Left cardiac atrium (tissue), 4 donors: ENCODE results near the gene NHLH1. TPM values are rescaled to one million over a fixed set of nuclear protein-coding genes. Genes with fewer than 3 reads are reported as not detected.

ENCODE experiments used
- ATAC-seq, 2 donors: fragments of 200-7000 bp; cut with Tn5 transposase; one replicate each; pipeline ENCODE4 v1.9.1; 2020; ENCODE audit warnings: mild to moderate bottlenecking in 2 of 2, moderate library complexity in 2 of 2
- DNase-seq: peaks from one replicate; pipeline ENCODE4 v3.0.0-alpha.2; 2020
- intact Hi-C, 2 donors: fragments of 100-400 bp; cut with DNase I; formaldehyde crosslinking; loops; one replicate each; pipeline versions ENCODE4 v1.14.1 to v1.15.1; 2022 to 2023
- total RNA-seq, 2 donors: library from RNA; stranded (reverse); fragmentation: NEBNext Ultra II Directional; extraction: Animal tissue kit (Norgen Biotek cat#: 25700); gene quantifications; one replicate each; pipeline ENCODE4 v1.2.1, GENCODE V29; 2021
- donor health status: DM: no; HTN: yes; CAD: no.
- donor health status: DM: no; HTN: yes; CAD: no; lungs with severe emphysema.
- donor health status: DM: yes; HTN: yes; CAD: no.
- donor health status: Dilated cardiomyopathy.

Gene NHLH1
- total RNA-seq, 2 donors from 2014 or later: 0.10 TPM; not detected in 1

DNA sequence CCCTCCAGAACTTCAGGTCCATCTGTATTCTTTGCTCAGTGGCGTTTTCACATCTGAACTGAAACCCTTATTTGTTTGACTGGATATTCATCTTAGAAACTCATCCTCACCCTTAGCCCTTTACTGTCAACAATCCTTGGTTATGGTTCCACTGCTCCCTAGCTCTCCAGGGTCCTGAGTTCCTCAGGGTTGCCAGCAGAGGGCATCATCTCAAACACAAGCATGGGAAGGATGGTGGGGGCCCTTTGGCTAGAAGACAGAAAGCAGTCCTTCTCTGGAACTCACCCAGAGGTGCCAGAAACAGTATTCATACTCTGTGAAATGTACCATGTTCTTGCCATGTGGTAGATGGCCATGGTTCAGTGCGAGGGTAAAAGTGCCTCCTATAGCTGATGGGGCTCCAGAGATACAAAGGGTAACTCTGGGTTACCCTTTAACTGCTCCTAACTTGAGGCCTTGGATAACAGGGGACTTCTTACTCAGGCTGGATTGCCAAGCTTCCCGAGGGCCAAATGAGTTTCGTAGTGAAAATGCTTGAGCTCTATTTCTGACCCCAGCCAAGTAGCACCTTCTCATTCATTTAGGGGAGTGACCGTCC lies 12.4 kb upstream of the NHLH1 start:
- no peak for DNase-seq
- ATAC-seq: no peak

DNA sequence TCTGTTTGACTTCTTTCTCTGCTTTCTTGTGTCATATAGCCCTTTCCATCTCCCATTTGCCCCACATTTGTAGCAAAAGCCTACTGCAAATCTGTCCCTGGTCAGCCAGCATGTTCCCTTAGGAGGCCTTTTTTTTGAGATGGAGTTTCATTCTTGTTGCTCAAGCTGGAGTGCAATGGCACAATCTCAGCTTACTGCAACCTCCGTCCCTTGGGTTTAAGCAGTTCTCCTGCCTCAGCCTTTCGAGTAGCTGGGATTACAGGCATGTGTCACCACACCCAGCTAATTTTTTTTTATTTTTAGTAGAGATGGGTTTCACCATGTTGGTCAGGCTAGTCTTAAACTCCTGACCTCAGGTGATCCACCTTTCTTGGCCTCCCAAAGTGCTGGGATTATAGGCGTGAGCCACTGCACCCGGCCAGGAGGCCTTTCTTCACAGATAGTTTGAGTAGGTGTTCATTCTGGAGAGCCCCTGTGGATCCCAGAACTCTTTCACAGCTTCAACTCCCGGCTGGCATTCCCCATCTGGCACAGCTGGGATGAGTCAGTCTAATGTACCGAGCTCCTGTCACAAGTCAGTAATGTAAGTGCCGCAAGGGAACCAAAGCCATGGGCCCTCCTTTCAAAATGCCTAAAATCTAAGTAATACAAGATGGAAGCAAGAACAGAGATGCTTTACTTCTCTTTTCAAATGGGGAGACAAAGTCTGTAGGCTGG lies 9.4 kb upstream of the NHLH1 start:
- intact Hi-C loops: no loop called here
- peak in 1 of 2 donors; percentile 51 for ATAC-seq

More for the DNA sequence above, 12.4 kb upstream of the NHLH1 start:
- intact Hi-C loops: no loop called here

DNA sequence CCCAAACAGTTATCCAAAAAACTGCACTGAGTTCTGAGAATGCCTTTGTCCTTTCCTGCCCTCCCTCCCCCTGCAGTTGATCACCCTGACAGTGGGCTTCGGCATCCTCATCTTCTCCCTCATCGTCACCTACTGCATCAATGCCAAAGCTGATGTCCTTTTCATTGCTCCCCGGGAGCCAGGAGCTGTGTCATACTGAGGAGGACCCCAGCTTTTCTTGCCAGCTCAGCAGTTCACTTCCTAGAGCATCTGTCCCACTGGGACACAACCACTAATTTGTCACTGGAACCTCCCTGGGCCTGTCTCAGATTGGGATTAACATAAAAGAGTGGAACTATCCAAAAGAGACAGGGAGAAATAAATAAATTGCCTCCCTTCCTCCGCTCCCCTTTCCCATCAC lies 8.8 kb upstream of the NHLH1 start:
- intact Hi-C loops: no loop called here
- ATAC-seq (no peak), DNase-seq (no peak)

More for the DNA sequence above, 9.4 kb upstream of the NHLH1 start:
- DNase-seq: no peak

DNA sequence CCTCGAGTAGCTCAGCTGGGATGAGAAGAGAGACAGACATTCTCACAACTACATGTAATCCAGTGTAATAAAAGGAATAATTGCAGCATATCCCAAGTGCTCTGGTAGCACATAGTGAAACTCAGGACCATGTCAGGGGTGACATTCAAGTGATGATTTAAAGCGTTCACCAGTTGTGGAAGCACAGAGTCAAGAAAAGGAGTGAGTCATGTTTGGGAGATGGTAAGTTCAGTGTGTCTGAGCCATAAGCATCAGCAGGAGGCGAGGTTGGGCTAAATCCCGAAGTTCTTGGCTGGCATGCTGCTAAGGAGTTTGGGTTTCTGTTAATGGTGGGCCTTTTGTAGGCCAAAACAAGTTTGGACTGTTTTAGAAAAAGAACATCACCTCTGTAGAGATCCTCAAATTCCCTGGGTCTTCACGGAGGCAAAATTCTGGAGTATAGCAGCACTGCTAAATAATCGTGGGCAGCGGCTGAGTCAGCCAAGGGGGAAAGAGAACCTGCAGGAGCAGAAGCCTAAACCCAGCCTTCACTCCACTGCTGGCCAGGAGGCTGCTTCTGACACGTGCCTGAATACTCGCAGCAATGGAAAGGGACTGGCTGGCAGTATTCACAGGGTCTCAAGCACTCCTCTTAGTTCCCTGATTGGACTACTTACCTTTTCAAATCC lies 7.2 kb upstream of the NHLH1 start:
- DNase-seq: no peak
- intact Hi-C loops: no loop called here
- no peak for ATAC-seq

DNA sequence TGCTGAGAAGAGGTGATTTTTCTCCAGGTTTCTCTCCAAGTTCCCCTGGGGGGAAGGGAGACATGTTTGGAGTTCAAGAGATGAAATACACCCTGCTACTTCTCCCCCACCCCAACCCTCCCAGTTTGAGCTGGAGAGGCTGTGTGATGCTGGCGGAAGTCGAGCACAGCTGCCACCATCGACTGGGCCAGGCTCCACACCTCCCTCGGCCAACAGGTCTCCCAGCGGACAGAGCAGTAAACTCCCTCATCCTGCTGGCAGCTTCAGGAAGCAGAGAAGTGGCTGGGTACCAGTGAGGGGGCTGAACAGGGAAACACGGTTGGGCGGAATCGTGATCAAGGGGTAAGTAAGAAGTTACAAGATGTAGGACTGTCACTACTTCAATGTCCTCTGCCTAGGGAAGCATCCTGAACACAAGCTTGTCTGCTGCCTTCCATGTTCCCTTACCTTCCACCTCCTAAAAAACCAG lies 6.6 kb upstream of the NHLH1 start:
- DNase-seq (no peak), ATAC-seq (no peak)
- intact Hi-C loops: no loop called here

DNA sequence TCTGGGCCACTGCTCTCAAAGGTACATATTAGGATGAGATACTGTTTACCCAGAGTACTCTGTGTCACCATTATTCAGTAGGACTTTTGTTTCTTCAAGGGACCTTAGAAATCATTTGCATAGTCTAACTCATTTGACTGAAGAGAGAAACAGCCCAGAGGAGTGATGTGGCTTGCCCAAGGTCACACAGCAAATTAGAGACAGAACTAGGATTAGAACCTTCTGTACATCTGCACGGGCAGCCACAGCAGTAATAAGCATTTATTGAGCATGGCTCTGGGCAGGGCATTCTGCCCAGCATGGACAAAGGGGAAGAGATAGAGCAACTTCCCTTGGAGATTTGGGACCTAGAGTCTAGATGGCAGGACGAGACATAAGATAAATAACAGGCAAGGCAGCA lies 5.7 kb upstream of the NHLH1 start:
- DNase-seq: no peak
- intact Hi-C loops: no loop called here
- no peak for ATAC-seq

DNA sequence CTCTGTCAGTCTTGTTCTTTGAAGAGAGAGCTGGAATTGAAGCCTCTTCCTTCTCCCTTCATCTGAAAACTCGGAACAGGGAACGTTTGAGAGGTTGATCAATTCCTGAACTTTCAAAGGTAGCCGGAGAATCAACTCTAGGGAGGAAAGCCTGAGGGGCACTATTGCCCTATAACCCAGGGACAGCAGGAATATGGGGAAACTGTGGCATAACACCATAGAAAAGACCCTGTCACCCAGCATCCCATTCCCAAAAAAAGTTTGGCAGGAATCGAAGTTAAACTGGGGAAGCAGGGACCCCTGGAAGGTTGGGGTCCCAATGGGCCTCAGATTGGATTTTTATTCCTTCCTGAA lies 5.1 kb upstream of the NHLH1 start:
- intact Hi-C loops: no loop called here

DNA sequence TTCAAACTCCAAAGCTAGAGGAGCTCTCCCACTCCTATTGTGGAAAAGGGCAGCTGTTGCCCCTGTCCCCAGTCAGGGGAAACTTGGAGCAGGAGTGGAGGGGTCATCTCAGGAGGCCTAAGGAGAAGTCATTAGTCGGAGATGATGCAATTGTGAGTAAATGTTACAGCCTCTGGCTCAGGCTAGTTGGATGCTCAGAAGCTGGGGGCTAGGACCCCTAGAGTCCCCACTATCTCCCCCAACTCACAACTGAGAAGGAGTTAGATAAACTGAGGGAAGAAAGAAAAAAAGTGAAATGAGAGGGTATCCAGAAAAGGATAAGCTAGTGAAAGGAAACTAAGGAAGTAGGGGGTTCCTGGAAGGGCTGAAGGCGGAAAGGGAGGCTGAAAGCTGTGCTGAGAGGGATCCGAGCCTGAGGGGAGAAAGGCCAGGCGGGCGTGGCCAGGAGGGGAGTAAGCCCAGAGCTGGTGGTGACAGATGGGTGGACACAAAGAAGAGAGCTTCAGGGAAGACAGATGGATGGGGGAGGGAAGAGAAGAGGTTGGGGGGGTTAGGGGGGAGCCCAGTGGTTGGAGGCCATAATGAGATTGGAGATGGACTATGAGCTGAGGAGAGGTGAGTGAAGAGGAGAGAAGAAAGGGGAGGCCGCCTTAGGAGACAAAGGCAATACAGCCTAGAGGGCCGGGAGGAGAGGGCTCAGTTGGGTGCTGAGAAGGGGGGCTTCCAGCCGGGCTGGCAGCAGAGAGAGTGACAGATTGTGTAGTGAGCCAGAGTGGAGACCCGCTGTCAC lies 4.5 kb upstream of the NHLH1 start:
- no peak for ATAC-seq
- intact Hi-C loops: no loop called here
- no peak for DNase-seq

More for the DNA sequence above, 5.1 kb upstream of the NHLH1 start:
- ATAC-seq (no peak), DNase-seq (no peak)

DNA sequence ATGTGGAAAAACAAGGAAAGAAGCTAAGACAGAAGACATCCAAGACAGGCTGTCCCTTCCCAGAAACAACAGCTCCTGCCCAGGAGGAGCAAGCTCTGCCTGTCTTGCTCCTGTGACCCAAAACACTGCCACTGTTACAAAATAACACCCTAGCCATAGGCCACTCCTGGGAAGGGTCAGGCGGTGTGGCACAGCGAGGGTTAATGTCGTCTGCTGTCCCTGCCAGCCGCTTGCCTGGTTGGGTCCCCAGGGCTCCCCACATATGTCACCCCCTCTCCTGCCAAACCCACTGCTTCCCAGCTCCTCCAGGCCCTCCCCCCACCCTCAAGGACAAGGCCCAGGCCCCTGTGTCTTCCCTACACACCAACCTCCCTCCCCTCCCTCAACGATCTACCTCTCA lies 3.9 kb upstream of the NHLH1 start:
- DNase-seq (no peak), ATAC-seq (no peak)
- intact Hi-C loops: no loop called here

DNA sequence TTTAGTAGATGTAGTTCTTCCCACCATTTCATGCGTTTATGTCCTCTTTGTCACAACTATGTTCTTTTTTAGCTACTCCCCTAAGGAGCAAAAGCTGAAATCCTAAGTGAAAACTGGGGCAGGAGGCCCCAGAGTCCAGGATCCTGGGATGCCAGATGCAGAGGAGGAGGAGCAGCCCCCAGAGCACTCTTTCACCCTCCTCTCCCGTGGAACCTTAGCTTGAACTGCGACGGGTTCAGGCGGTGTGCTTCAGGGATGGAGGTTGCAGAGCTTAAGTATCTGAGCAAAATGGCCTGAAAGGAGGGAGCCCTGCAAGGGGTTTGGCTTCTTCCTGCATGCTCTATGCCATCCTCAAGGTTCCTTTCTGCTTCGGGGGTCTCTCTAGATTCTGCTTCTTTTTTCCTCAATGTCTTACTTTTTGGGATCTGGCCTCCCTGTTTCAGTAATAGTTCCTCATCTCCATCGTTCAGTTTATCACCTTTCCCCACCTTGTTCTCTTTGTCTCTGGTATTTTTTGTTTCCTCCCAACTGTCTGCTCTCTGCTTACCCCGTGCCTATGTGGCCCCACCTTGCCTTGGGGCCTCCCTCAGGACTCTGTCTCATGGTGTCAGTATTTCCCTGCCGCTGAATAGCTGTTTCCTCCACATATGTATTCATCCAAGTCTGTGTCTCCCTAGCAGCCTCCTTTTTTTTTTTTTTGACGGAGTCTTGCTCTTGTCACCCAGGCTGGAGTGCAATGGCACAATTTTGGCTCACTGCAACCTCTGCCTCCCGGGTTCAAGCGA lies 2.7 kb upstream of the NHLH1 start:
- no peak for DNase-seq
- intact Hi-C loops: no loop called here
- ATAC-seq: no peak

DNA sequence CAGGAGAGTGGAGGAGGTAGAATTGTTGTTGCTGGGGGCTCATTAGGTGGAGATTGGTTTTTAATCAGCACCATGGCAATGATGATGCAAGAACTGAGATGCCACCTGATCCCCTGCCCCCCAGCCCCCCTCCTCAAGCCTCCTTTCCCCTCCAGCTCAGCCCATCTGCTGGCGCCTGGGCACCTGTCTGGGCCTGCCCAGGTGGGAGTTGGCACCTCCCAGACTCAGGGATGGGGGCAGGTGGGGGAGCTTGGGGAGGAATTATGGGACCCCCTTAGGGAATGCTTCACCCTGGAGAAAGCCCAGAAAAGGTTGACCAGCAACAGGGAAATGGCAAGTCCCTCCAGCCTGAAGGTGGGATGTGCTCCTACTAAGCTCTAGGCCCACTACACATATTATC lies 1.5 kb upstream of the NHLH1 start:
- ATAC-seq: no peak
- DNase-seq: no peak
- intact Hi-C loops: no loop called here

DNA sequence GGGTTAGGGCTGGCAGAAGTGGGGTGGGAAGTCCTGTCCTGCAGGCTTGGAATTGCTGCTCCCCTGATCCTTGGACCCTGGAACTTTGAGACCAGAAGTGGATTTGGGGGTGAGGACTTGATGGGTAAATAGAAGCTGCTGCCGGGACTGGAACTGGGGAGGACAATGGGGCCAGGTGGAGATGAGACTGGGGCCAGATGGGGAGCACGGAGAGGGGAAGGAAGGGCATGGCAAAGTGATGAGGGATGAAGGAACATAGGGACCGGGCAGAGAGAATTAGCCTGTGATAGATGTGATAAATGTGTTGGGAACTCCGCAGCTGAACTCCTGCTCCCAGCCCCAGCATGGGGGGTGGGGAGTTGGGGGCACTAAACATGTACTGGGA lies 637 bp downstream of the NHLH1 start:
- no peak for DNase-seq
- ATAC-seq: no peak
- intact Hi-C loops: no loop called here

DNA sequence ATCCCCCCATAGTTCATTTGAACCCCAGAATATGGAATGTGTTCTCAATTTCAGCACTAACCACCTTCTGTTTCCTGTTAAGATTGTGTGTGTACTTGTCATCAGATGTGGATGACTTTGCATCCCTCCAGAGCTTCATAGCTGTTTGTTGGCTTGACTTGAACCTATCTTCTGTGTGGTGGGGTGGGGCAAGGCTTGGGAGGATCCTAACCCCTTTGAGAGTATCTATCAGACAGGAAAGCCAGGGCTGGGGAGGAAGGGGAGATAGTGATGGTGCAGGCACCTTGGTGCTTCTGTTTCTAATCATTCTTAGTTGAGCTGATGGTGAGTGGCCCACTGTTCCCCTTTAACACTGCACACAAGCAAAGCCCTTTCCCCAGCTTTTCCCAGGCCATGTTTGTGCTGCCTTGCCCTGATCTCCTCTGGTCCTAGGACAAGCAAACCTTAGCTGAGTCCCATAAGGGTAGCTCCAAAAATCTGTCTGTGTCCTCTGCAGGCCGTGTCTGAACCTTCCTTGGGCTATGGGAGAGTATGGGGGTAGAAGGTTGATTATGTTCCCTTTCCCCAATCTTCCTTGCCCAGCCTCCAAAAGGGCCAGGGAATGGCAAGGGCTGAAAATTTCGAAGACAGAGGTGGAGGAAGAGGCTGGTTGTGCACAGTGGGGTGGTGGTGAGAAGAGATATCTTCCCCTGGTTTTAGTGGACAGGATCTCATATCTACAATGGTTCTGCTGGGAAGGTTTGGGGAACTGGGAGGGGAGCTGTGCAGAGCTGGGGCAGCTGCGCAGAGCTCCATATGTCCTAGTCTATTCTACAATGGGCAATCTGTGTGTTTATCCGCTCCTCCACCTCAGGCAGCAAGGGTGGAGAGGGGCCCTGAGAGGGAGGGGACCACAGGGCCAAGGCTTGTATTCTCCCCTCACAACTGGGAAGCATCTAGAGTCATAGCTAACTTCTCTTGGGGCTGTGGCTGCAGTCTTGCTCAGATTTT lies 1.4 kb downstream of the NHLH1 start:
- no peak for DNase-seq
- intact Hi-C loops: no loop called here
- ATAC-seq: no peak

DNA sequence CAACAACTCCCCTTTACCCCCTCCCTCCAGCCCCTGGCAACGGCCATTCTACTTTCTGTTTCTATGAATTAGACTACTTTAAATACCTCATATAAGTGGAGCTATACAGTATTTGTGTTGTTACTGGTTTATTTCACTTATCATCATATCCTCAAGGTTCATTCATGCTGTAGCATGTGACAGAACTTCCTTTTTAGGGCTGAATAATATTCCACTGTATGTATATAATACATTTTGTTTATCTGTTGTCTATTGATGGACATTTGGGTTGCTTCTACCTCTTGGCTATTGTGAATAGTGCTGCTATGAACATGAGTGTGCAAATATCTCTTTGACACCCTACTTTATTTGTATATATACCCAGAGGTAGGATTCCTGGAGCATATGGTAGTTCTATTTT lies 2.2 kb downstream of the NHLH1 start:
- ATAC-seq (no peak), DNase-seq (no peak)
- intact Hi-C loops: no loop called here

DNA sequence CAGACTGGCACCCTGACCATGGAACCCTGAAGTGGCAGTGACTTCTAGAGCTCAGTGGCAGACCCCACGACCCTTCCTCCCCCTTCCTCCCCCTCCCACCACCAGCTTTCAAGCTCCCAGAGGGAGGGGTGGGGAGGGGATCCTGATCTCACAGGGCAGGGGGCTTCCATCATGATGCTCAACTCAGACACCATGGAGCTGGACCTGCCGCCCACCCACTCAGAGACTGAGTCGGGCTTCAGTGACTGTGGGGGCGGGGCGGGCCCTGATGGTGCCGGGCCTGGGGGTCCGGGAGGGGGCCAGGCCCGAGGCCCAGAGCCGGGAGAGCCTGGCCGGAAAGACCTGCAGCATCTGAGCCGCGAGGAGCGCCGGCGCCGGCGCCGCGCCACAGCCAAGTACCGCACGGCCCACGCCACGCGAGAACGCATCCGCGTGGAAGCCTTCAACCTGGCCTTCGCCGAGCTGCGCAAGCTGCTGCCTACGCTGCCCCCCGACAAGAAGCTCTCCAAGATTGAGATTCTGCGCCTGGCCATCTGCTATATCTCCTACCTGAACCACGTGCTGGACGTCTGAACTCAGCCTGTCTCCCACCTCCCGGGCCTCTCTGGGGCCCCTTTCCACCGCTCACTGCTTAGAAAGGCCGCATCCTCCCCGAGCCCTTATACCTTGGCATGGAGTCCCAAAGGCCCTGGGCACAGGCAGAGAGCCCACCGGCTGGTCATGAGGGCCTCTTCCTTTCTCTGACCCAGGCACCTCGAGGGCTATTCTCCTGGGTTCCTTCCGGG lies 3.9 kb downstream of the NHLH1 start:
- ATAC-seq (no peak), DNase-seq (no peak)
- intact Hi-C loops: loop anchor here in 1 of 2 donors (10.0 kb wide), 1 partner anchor 286 kb away; the partner anchor contains the start of gene KCNJ9

DNA sequence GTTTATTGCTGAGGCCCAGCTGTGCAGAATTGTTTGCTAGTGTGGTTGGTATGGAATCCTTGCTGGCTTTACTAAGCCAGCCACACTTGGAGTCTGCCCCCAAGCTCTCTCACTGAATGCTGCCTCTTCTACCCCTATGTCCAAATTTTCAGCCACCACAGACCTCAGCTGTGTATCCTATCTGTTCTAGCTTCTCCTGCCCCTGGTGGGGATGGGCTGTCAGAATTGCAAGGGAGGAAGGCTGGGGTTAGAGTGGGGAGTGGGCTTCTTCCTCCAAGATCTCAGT lies 4.4 kb downstream of the NHLH1 start:
- intact Hi-C loops: loop anchor here in 1 of 2 donors (10.0 kb wide), 1 partner anchor 286 kb away; the partner anchor contains the start of gene KCNJ9
- ATAC-seq (no peak), DNase-seq (no peak)

DNA sequence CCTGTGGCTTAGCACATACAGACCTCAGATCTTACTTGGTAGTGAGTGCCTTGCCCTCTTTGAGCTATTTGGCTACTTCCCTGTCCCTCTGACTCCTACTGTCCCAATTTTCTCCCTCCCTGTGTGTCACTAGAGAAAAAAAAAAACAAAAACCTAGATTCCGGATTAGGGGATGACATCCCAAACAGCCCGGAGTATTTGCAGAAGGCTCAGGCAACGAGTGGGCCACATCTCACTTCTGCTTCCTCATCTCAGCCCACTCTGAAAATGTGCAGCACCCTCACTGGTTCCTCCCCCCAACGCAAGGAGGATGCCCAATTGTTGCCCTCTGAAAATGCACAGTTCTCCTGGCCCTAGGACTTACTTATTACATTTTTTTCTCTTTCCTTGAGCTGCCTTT lies 4.9 kb downstream of the NHLH1 start:
- DNase-seq (no peak), ATAC-seq (no peak)
- intact Hi-C loops: loop anchor here in 1 of 2 donors (10.0 kb wide), 1 partner anchor 287 kb away; the partner anchor contains the start of gene KCNJ9
